NCI-H2107 (cell line): ENCODE measurements around the gene IGF1R.
"Not testable (repeated sequence)": the region's sequence is repeated elsewhere in the genome, so short reads cannot be mapped to it uniquely, and the experiment has no call there.

ENCODE experiments used
- DNase-seq: peaks from one replicate; lab custom pipeline; 2025; lab: John Stamatoyannopoulos, UW

IGF1R gene

DNA sequence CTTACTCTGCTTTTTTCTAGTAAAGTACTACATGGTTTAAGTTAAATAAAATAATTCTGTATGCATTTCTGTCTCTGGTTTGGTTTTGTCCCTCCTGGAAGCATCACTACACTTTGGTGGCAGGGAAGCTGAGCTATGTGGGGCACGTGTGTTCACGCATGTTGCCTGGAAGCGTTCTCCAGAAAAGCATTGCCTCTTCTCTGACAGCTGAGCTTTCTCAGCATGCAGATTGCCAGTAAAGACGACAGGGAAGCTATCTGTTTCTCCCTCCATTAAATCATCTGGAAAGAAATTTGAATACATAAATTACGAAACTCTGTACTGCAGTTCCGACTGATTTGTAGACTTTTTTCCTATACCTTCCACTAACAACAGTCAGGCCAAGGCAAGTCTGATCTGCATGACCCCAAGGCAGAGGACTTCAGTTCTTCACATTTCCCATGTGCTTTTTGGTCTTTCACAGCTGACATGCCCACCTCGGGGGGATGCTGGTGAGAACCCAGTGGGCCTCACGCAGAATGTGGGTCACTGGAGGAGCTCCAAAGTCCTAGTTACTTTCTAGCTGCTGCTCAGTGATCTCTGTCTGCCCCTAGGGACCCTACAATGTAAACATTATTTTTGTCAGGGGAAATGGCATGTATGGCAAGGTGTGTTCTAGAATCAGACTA, 316.3 kb downstream of the IGF1R start:
- no peak for DNase-seq

- DNase-seq, result not testable (repeated sequence)
These were observed 316.8 kb downstream of the IGF1R start for GRCh38 chr15:98965134-98965491.

GRCh38 chr15:98965597-98965996, 317.3 kb downstream of the IGF1R start:
- DNase-seq, result no peak

DNA sequence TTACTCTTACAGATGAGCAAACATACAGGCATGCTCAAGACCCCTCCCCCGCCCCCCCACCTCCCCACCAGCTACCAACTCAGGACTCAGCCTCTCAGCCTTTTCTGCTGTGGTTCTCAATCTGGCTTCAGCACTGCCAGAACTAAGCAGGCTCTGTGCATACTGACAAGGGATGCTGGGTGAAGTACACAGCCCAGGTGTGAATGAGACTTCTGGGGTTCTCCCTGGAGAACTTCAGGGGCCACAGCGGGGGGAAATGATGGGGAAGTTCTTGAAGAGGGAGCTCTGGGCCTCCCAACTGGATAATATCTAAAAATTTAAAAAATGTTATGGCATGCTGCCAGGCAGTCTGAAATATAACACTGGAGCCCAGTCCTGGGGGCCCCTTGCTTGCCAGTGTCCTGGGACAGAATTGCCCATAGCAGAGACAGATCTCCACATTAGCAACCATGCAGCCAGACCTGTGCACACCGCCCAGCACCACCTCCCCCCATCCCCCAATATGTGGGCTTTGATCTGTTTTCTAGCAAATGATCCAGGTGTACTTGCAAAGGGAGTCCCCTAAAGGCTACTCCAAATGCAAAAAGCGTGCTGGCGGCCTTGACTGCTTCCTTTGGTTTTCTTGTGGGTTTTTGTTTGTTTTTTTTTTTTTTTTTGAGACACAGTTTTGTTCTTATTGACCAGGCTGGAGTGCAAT, 317.9 kb downstream of the IGF1R start:
- DNase-seq, result no peak

GRCh38 chr15:98967096-98967495, 318.8 kb downstream of the IGF1R start:
- no peak for DNase-seq

DNA sequence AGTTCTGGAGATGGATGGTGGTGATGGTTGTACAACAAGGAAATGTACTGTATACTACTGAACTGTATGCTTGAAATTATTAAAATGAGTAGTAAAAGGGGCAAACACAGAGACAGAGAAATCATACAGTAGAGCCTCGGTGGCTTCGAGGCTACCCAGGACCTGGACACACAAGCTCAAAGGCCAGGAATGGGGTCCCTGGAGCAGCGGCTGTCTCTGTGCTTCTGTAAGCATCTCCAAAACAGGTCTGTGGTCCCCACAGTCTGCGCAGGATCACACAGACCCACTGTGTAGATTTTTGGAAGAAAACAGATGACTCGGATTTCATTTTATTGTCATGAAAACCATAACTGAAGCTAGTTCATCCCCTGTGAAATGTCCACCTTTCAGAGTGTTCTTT, 319.6 kb downstream of the IGF1R start:
- no peak for DNase-seq

DNA sequence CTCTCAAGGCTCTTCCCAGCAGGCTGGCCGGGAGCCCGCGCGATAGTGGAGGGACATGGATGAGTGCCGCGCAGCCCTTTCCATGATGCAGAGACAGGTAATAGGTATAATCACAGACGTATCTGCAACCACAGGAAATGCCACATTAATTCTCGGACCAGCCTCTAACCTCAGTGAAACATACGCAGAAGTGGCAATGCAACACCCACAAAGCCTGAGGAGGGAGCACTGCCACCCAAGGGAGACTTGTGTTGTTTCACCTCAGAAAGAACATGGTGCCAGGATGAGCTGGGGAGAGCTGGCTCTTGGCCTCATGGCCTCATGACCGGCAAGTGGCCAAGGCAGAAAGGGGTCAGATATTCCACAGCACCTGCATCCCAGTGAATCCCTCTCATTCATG, 320.2 kb downstream of the IGF1R start:
- DNase-seq, result no peak

- DNase-seq, result no peak
These were observed 320.9 kb downstream of the IGF1R start for GRCh38 chr15:98969126-98969735.

- no peak for DNase-seq
These were observed 322.5 kb downstream of the IGF1R start for GRCh38 chr15:98970799-98971198.

DNA sequence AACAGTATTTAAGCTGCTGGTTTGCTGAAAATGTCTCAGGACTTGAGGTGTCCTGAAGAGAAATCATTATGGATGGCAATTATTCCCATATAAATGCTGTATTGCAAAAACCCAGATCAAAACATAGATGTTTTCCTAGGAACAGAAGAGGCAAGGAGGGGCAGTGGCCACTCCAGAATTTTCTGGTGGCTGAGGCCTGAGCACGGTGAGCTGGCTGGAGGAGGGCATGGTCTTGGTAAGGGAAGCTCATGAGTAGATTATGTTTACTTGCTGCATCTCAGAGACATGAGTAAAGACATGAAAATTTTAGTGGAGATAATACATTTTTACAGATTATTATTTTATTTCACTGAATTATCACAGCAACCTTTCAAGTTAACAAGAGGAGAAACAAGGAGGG, 328.2 kb downstream of the IGF1R start:
- no peak for DNase-seq

DNA sequence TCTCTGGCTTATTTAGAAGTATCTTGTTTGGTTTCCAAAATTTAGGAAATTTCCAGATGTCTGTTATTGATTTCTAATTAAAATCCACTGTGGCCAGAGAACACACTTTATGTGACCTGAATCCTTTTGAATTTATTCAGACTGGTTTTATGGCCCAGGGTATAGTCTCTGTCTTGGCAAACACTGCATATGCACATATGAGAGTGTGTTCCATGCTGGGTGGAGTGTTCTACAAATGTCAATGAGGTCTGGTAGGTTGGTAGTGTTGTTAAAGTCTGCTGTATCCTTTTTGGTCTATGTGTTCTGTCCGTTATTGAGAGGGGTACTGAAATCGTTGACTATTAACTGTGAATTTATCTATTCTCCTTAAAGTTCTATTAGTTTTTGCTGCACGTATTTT, 329.1 kb downstream of the IGF1R start:
- no peak for DNase-seq

- DNase-seq, result no peak
These were observed 329.8 kb downstream of the IGF1R start for GRCh38 chr15:98978153-98978552.

GRCh38 chr15:98980899-98981228, 332.5 kb downstream of the IGF1R start:
- no peak for DNase-seq

DNA sequence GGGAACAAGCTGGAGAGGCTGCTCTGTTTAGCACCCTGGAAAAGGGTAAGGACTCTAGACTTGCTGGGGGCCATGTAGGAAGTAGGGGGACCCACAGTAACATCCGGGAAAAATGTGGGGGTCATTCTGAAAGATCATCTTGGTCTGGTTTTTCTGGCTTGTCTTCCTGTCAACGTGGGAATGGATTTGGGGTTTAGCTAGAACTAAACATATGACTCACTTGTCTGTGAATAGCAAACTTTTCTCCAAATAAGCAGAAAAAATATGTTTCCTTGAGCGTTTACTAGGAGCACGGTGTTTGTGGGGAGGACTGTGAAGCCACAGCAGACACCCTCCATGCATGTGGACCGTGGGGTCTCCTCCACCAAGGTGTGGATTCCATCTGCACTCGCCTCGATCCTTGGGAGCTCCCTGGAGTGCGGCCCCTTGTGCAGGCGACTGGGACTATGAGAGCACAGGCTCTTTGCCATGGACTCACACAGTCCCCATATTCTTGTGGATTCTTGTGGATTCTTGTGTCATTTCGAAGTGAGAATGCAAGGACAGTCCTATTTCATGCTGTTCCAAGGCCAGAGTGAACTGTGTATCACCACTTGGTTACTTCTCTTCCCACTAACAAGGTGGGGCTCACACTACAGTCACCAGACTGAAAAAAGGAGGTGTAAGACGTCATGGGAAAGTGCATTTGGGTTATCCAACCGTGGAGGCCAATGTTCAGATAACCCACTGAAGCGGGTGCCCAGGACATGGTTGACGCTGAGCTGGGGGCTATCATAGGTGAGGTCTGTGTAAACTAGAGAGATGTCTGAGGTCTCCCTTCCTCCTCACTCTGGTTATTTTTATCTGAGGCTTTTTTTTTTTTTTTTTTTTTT, 333.7 kb downstream of the IGF1R start:
- no peak for DNase-seq

DNA sequence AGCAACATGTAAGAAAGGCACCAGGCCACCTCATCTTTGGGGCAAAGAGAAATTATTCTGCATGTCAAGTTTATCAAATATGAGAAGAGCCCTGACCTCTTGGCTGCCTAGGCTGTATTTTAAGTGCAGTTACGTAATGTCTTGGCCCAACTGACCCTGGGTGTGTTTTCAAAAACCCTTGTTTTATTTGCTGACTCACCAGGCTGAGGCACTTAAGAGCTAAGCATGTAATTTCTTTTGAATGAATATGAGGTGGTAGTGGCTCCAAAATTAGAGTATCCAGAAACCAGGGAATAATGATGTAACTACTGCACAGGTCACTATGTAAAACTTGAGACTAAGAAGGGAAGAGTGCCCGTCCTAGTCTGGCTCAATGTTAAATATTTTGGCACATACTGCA, 335.0 kb downstream of the IGF1R start:
- DNase-seq, result no peak

DNA sequence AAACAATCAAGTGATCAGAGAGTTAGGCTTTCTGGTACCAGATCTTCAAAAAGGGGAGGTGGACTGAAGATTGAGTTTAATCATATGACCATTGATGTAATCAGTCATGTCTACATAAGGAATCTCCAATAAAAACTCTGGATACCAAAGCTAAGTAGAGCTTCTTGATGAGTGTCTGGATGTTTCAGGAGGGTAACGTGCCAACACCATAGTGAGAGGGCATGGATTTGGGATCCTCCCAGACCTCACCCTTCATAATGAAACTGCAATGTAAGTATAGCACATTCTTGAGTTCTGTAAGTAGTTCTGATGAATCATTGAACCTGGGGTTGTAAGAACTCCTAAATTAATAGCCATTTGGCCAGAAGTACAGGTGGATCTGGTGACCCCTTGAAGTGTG, 337.9 kb downstream of the IGF1R start:
- no peak for DNase-seq

DNA sequence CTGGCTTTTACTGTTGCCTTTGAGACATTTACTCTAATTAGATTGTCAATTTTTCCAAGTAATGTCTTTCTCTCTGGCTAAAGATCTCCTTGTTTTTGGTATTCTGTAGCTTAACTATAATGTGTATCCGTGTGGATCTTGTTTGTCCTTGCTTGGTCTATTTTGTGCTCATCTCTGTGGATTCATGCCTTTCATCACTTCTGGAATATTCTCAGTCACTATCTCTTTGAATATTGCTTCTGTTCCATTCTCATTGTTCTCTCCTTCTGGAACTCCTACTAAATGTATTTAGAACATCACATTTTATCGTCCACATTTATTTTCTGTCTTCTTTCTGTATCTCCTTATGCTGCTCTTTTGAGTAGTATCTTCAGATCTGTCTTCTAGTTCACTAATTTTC, 346.6 kb downstream of the IGF1R start:
- DNase-seq, result no peak

GRCh38 chr15:98996169-98996568, 347.8 kb downstream of the IGF1R start:
- no peak for DNase-seq

DNA sequence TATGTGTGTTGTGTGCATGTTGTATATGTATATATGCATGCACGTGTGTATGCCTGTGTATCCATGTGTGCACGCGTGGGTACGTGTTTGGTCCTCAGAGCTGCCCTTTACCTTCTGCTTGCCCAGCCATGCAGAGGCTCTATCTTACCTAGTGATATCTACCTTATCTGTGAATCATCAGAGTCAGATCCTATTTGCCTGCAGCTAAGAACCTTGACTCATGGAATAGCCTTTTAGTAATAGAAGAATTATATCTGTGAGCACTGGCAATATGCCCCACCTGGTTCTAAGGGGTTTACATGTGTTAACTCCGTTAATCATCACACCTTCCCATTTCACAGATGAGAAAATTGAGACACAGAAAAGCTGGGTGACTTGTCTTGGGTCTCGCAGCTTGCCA, 348.3 kb downstream of the IGF1R start:
- DNase-seq, result no peak

- no peak for DNase-seq
These were observed 349.0 kb downstream of the IGF1R start for GRCh38 chr15:98997312-98997711.

DNA sequence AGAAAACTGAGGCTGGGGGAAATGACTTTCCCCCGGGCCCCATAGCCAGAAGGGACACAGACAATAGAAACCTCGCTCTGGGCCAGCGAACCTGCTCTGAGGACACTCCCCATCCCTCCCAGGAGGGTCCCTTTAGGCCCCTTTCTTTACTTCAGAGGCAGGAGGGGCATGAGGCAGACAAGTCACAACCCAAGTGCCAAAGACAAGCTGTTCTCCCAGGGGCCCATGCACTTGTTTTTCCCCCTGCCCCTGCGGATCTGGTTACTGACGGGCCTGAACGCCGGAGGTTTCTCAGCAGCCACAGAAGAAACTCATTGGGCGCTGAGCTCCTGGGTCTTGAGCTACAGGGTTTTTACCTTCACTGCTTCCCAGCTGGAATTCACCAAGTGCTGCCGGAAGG, 349.4 kb downstream of the IGF1R start:
- DNase-seq, result no peak

- DNase-seq, result no peak
These were observed 349.9 kb downstream of the IGF1R start for GRCh38 chr15:98998279-98998678.

- no peak for DNase-seq
These were observed 350.9 kb downstream of the IGF1R start for GRCh38 chr15:98999233-98999632.
